ENCODE data around the gene SLX4IP. TPM values are rescaled to one million over a fixed set of nuclear protein-coding genes. Genes with fewer than 3 reads are reported as not detected.

Gene SLX4IP
- total and polyA plus RNA-seq, 2 donors (not counting 1 experiment from before 2014, with no cell fraction given) = 2.0 to 8.1 TPM

DNA sequence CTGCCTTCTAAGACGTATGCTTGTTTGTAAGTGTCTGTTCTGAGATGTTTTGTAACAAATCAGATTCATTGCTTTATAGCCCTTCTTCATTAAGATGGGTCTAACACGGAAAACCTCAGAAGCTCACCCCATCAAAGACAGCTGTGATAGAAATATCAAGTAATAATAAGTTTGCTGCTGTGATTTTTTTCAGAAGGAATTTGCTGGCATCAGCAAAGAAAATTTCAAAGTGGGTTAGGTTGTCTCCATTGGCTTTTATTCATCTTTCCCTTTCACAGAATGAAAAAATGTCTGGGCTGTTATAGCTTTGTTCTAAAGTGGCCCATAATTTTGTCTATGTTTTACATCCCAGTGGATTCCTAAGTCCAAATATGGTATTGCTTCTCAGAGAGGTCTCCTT, 81.4 kb downstream of the SLX4IP start:
- Histone ChIP-seq H3K4me3 (ENCODE audit: control extremely low read depth in 1 of 5, extremely low read depth in 1 of 5, insufficient read depth in 1 of 5, low read depth in 2 of 5, low read length in 4 of 5) (no peak overlapping the region), H3K27ac (ENCODE audit: low read length in 2 of 2) (no peak overlapping the region), H4K20me1 (ENCODE audit: control insufficient read depth, insufficient read depth, low read length, poor library complexity, severe bottlenecking) (peaks cover 12% of the 10 kb centered on the region), H3K27me3 (replicated peaks in 1 of 4; ENCODE audit: control extremely low read depth in 1 of 4, control insufficient read depth in 3 of 4, insufficient read depth in 4 of 4, low read length in 3 of 4) (no peaks in the 10 kb centered on the region), H2AFZ (ENCODE audit: insufficient read depth, low read depth, low read length, poor library complexity, severe bottlenecking) (no peak overlapping the region), H3K4me2 (replicated peaks; ENCODE audit: low read depth, low read length, poor library complexity, severe bottlenecking) (no peak overlapping the region), H3K9ac (ENCODE audit: low read length) (no peak overlapping the region), H3K36me3 (replicated peaks in 1 of 2; ENCODE audit: control extremely low read depth in 1 of 2, control insufficient read depth in 1 of 2, extremely low read depth in 1 of 2, insufficient read depth in 2 of 2, low read length in 1 of 2) (no peaks in the 10 kb centered on the region), H3K79me2 (ENCODE audit: control insufficient read depth, insufficient read depth, low read length) (peaks cover 3% of the 10 kb centered on the region), H3K9me3 (ENCODE audit: control extremely low read depth in 1 of 3, control insufficient read depth in 2 of 3, insufficient read depth in 1 of 3, low read length in 2 of 3) (no peaks in the 10 kb centered on the region), H3K4me1 (ENCODE audit: control insufficient read depth in 2 of 2, insufficient read depth in 2 of 2, low read length in 2 of 2) (peaks cover 1% of the 10 kb centered on the region in 2 donors)
- POLR2A ChIA-PET = no interaction called here
- CTCF ChIA-PET = no interaction called here
- Mint-ChIP-seq H3K27ac (no peak overlapping the region), H3K9me3 (ENCODE audit: insufficient read depth) (no peaks in the 10 kb centered on the region), H3K27me3 (no peaks in the 10 kb centered on the region), H3K4me3 (no peak overlapping the region), H3K4me1 (peaks cover 16% of the 10 kb centered on the region)
- DNase-seq (no peak), ATAC-seq (ENCODE audit: low read depth) (no peak)
- TF ChIP-seq EZH2 (IDR thresholded peaks at IDR 0.05; ENCODE audit: borderline replicate concordance, insufficient read depth, low read depth, low read length, poor library complexity, severe bottlenecking) = no peak
- TF ChIP-seq, protein P1, sequence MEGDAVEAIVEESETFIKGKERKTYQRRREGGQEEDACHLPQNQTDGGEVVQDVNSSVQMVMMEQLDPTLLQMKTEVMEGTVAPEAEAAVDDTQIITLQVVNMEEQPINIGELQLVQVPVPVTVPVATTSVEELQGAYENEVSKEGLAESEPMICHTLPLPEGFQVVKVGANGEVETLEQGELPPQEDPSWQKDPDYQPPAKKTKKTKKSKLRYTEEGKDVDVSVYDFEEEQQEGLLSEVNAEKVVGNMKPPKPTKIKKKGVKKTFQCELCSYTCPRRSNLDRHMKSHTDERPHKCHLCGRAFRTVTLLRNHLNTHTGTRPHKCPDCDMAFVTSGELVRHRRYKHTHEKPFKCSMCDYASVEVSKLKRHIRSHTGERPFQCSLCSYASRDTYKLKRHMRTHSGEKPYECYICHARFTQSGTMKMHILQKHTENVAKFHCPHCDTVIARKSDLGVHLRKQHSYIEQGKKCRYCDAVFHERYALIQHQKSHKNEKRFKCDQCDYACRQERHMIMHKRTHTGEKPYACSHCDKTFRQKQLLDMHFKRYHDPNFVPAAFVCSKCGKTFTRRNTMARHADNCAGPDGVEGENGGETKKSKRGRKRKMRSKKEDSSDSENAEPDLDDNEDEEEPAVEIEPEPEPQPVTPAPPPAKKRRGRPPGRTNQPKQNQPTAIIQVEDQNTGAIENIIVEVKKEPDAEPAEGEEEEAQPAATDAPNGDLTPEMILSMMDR (IDR thresholded peaks at IDR 0.05) = no peak
- no CpG with 5 or more reads among the region's 2 CpGs for WGBS (ENCODE audit: insufficient coverage)
- intact Hi-C loops (cut with micrococcal nuclease) = no loop called here

DNA sequence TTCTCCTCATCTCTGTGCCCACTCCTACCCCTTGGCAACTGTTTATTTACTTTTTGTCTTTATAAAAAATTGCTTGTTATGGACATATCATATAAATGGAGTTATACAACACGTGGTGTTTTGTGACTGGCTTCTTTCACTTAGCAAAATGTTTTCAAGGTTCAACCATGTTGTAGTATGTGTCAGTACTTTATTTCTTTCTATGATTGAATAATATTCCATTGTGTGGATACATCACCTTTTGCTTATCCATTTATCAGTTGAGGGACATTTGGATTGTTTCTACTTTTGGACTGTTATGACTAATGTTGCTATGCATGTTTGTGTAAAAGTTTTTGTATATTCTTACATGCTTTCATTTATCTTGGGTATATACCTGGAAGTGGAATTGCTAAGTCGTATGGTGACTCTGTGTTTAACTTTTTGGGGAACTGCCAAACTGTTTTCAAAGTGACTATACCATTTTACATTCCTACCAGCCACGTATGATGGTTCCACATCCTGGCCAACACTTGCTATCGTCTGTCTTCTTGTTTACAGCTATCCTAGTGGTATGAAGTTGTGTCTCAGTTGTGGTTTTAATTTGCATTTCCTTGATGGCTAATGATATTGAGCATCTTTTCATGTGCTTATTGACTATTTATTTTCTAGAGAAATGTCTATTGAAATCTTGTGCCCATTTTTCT, 84.4 kb downstream of the SLX4IP start:
- Histone ChIP-seq H4K20me1 (ENCODE audit: control insufficient read depth, insufficient read depth, low read length, poor library complexity, severe bottlenecking) (peaks cover 12% of the 10 kb centered on the region), H3K9ac (ENCODE audit: low read length) (no peak overlapping the region), H3K4me2 (replicated peaks; ENCODE audit: low read depth, low read length, poor library complexity, severe bottlenecking) (no peak overlapping the region), H3K27me3 (replicated peaks in 1 of 4; ENCODE audit: control extremely low read depth in 1 of 4, control insufficient read depth in 3 of 4, insufficient read depth in 4 of 4, low read length in 3 of 4) (no peaks in the 10 kb centered on the region), H3K4me1 (ENCODE audit: control insufficient read depth in 2 of 2, insufficient read depth in 2 of 2, low read length in 2 of 2) (no peaks in the 10 kb centered on the region), H3K4me3 (ENCODE audit: control extremely low read depth in 1 of 5, extremely low read depth in 1 of 5, insufficient read depth in 1 of 5, low read depth in 2 of 5, low read length in 4 of 5) (no peak overlapping the region), H3K36me3 (replicated peaks in 1 of 2; ENCODE audit: control extremely low read depth in 1 of 2, control insufficient read depth in 1 of 2, extremely low read depth in 1 of 2, insufficient read depth in 2 of 2, low read length in 1 of 2) (no peaks in the 10 kb centered on the region), H3K79me2 (ENCODE audit: control insufficient read depth, insufficient read depth, low read length) (peaks cover 2% of the 10 kb centered on the region), H2AFZ (ENCODE audit: insufficient read depth, low read depth, low read length, poor library complexity, severe bottlenecking) (no peak overlapping the region), H3K9me3 (ENCODE audit: control extremely low read depth in 1 of 3, control insufficient read depth in 2 of 3, insufficient read depth in 1 of 3, low read length in 2 of 3) (no peaks in the 10 kb centered on the region), H3K27ac (ENCODE audit: low read length in 2 of 2) (no peak overlapping the region)
- POLR2A ChIA-PET = no interaction called here
- H3K27ac Mint-ChIP-seq = no peak overlapping the region
- H3K4me3 Mint-ChIP-seq = no peak overlapping the region
- H3K4me1 Mint-ChIP-seq = peaks cover 11% of the 10 kb centered on the region
- TF ChIP-seq EZH2 (IDR thresholded peaks at IDR 0.05; ENCODE audit: borderline replicate concordance, insufficient read depth, low read depth, low read length, poor library complexity, severe bottlenecking) = no peak
- TF ChIP-seq, protein P1 (IDR thresholded peaks at IDR 0.05) = no peak
- H3K27me3 Mint-ChIP-seq = no peaks in the 10 kb centered on the region
- H3K9me3 Mint-ChIP-seq (ENCODE audit: insufficient read depth) = no peaks in the 10 kb centered on the region
- CTCF ChIA-PET = no interaction called here
- DNase-seq = no peak
- no peak for ATAC-seq (ENCODE audit: low read depth)
- intact Hi-C loops (cut with micrococcal nuclease) = no loop called here
- no CpG with 5 or more reads among the region's 4 CpGs for WGBS (ENCODE audit: insufficient coverage)

Measured in B cell (primary cell).